ENCODE data around the gene TRIO.
A peak's percentile ranks its signal among the peaks of the same experiment; 100 is the strongest.

Gene TRIO

DNA sequence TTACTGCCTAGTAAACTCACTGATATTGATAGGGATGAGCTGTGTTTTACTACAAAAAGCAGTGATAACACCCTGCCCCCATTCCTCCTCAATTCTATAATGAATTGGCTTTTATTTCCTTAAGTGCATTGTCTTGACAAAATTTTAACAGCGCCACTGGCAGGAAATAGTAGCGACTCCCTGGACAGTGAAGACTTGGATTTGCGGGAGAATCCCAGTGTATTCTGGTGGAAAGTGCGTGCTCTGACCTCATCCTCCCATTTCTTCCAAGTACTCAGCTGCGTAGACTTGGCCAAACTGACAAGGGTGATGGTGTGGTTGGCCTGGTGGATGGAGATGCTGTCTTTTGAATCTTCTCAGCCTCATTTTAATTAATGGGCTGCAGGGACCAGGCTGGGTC lies 5.3 kb downstream of the TRIO start:
- no peak for DNase-seq (ENCODE audit: low read depth)
- TF ChIP-seq, protein P1, sequence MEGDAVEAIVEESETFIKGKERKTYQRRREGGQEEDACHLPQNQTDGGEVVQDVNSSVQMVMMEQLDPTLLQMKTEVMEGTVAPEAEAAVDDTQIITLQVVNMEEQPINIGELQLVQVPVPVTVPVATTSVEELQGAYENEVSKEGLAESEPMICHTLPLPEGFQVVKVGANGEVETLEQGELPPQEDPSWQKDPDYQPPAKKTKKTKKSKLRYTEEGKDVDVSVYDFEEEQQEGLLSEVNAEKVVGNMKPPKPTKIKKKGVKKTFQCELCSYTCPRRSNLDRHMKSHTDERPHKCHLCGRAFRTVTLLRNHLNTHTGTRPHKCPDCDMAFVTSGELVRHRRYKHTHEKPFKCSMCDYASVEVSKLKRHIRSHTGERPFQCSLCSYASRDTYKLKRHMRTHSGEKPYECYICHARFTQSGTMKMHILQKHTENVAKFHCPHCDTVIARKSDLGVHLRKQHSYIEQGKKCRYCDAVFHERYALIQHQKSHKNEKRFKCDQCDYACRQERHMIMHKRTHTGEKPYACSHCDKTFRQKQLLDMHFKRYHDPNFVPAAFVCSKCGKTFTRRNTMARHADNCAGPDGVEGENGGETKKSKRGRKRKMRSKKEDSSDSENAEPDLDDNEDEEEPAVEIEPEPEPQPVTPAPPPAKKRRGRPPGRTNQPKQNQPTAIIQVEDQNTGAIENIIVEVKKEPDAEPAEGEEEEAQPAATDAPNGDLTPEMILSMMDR (IDR thresholded peaks at IDR 0.05; ENCODE audit: low read depth, low read length, missing control alignments) = no peak
- H3K4me3 ChIP-seq (ENCODE audit: low read depth, low read length) = peak overlapping the region; percentile 3
- in situ Hi-C loops (cut with HindIII; ENCODE audit: low sequenced_read_pairs) = loop anchor here (10.0 kb wide), 1 partner anchor 46 kb away; no protein-coding TSS in a partner anchor

DNA sequence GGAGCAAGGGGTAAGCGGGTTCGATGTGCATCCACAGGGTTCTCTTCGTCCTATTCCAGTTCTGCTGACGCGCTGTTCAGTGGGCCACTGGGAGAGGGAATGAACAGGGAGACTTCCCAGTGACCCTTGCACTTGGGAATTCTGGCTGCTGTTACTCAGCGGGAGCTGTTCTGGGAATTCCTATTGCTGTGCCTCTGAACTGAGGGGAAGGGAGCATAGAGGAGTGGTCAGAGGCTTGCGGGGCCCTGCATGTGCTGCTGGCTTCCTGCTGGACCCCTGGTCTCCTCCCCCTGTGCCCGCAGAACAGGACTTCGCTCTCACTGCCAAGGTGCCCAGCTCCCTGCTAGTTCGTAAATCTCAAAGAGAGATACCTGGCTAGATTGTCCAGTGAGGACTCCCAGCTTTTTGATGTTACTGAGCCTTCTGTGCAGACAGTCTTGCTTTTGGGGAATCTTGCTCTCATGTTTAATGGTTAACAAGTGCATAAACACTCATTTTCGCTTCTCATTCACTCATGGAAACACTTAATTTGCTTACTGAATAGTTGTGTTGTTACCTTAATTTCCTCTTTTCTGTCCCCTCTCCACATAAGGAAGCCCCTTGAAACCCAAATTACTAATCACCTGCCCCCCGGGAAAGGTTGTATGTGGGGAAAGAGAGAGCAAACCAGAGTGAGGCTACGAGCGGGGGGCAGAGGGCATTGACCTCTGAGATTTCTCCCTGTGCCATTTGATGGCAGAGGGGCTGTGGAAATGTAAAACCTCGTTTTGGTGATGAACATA lies 5.9 kb downstream of the TRIO start:
- TF ChIP-seq, protein P1 (IDR thresholded peaks at IDR 0.05; ENCODE audit: low read depth, low read length, missing control alignments) = no peak
- no peak for DNase-seq (ENCODE audit: low read depth)
- in situ Hi-C loops (cut with HindIII; ENCODE audit: low sequenced_read_pairs) = loop anchor here (10.0 kb wide), 1 partner anchor 46 kb away; no protein-coding TSS in a partner anchor
- H3K4me3 ChIP-seq (ENCODE audit: low read depth, low read length) = peak overlapping the region; percentile 3

DNA sequence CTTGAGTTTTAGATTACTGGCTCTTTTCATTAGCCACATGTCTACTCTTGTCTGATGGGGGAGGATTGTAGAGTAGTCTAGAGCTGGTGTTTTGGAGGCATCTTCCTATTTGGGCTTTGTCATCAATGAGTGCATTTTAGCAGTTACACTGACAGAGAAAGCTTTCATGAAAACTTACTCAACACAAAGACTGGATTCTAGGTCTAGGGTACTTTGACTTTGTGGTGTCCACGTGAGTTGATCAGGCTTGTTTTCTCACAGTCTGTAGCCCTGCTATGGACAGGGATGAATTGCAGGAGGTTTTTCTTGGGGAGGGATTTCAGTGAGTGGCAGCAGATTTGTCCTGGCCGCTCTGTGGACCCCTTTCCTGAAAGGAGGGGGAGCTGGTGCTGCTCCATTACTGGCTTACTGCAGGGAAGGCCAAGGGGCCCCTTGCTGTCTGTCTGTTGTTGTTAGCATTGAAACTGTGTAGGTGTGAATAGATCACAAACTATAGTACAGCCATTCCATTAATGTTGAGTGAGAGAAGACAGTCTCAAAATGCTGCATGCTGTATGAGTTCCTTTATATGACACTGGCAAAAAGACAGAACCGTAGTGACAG lies 6.6 kb downstream of the TRIO start:
- in situ Hi-C loops (cut with HindIII; ENCODE audit: low sequenced_read_pairs) = loop anchor here (10.0 kb wide), 1 partner anchor 45 kb away; no protein-coding TSS in a partner anchor
- DNase-seq (ENCODE audit: low read depth) = no peak
- no peak overlapping the region for H3K4me3 ChIP-seq (ENCODE audit: low read depth, low read length)
- TF ChIP-seq, protein P1 (IDR thresholded peaks at IDR 0.05; ENCODE audit: low read depth, low read length, missing control alignments) = no peak

DNA sequence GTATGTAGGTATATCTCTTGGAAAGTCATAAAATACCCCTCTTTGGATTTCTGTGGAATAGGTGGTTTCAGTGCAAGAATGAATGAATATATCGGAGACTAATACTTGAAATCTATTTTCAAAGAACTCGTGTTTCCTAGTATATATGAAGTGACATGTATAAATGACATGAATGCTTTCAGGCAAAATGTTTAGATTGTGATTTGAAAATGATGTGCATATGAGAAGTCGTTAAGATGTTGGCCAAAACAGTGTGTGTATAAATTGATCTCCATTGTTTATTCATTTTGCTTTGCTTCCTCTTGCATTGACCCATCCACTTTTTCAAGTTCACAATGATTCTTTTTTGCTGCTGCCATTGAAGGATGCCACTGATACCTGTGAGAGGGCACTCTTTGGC lies 8.3 kb downstream of the TRIO start:
- no peak for DNase-seq (ENCODE audit: low read depth)
- TF ChIP-seq, protein P1 (IDR thresholded peaks at IDR 0.05; ENCODE audit: low read depth, low read length, missing control alignments) = no peak
- in situ Hi-C loops (cut with HindIII; ENCODE audit: low sequenced_read_pairs) = no loop called here
- H3K4me3 ChIP-seq (ENCODE audit: low read depth, low read length) = no peak overlapping the region

DNA sequence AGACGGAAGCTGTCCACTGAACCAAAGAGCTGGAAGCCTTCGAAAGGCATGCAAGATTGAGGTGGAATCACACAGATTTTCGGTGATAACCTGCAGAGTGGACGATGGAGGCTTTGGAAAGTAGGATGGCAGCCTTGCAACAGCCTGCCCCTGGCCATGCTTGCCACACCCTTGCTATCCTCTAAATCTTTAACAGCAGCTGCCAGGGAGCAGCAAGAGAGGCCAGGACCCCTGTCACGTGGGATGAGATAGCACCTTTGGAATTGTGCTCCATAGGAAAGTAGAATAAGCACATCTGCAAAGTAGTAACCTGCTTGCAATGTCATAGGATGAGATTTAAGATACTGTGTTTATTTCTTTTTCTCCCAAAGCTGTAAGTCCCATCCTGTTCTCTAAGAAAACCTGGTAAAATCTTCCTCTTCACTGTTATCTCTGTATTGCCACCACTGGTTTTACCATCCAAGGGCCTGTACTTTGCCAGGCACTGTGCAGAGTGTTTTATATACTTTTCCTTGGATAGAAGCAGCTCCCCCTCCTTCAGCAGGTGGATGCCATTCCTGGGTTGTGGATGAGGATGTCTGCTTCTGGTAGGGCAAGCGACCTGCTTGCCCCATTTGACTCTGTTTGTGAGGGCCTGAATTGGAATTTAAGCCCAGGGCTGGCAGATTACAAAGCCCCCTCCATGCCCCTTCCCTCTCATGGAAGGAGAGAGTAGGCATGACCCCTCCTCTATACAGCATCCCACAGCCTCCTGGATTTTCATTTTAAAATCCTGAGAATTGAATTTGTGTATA lies 10.1 kb downstream of the TRIO start:
- no peak for DNase-seq (ENCODE audit: low read depth)
- in situ Hi-C loops (cut with HindIII; ENCODE audit: low sequenced_read_pairs) = no loop called here

More for the DNA sequence above, 10.1 kb downstream of the TRIO start:
- TF ChIP-seq, protein P1 (IDR thresholded peaks at IDR 0.05; ENCODE audit: low read depth, low read length, missing control alignments) = no peak
- H3K4me3 ChIP-seq (ENCODE audit: low read depth, low read length) = no peak overlapping the region

Measured in astrocyte of the cerebellum (primary cell).